ENCODE measurements around the gene PTF1A. TPM values are rescaled to one million over a fixed set of nuclear protein-coding genes. Genes with fewer than 3 reads are reported as not detected.

Gene PTF1A
- 0.79 TPM in 1 of 2 replicates, not detected in the other for total RNA-seq

GRCh38 chr10:23191764-23192711 lies at the start of gene PTF1A:
Gene PTF1A (plus strand): TSS chr10:23192312. CDS start chr10:23192531, 219 bp downstream.

Small RNAs within 50 kb of the gene (small RNA-seq; reads per million reads assigned to genes)
- 0.12 reads per million for gene RF00561

Other genes with a start within 250 kb of the PTF1A start
- gene MSRB2, start 96.7 kb upstream of the PTF1A start, total RNA-seq, result 7.5 and 9.0 TPM in 2 replicates
- gene C10orf67, start 152.5 kb downstream of the PTF1A start, total RNA-seq, result 0.33 TPM in 1 of 2 replicates, not detected in the other
- gene OTUD1, start 246.8 kb downstream of the PTF1A start, total RNA-seq, result 10.6 and 25.2 TPM in 2 replicates